GM10847 (cell line): ENCODE results near the gene WDR90.

Experiments used
- POLR2A ChIP-seq: IDR thresholded peaks from 2 replicates; pipeline ENCODE4 v1.6.1; 2011; ENCODE audit not compliant: insufficient read length; ENCODE audit errors: extremely low read depth

The WDR90 gene

GRCh38 chr16:672371-672770, 23.2 kb downstream of the WDR90 start:
- TF ChIP-seq POLR2A = no peak

GRCh38 chr16:672851-673250, 23.7 kb downstream of the WDR90 start:
- no peak for TF ChIP-seq POLR2A

GRCh38 chr16:673399-673991, 24.3 kb downstream of the WDR90 start:
- no peak for TF ChIP-seq POLR2A

GRCh38 chr16:674214-674881, 25.2 kb downstream of the WDR90 start:
- no peak for TF ChIP-seq POLR2A

GRCh38 chr16:674968-675883, 26.1 kb downstream of the WDR90 start, which contains the start of gene RHBDL1:
Gene RHBDL1 (plus strand): TSS chr16:675671. CDS start chr16:675791, 120 bp downstream.
- no peak for TF ChIP-seq POLR2A

GRCh38 chr16:675884-676564, 26.9 kb downstream of the WDR90 start:
- TF ChIP-seq POLR2A = no peak

- no peak for TF ChIP-seq POLR2A
These were observed 27.4 kb downstream of the WDR90 start for GRCh38 chr16:676565-676902.

- TF ChIP-seq POLR2A = no peak
These were observed 27.7 kb downstream of the WDR90 start for GRCh38 chr16:676913-677312.

- no peak for TF ChIP-seq POLR2A
These were observed 28.4 kb downstream of the WDR90 start for GRCh38 chr16:677316-678190.

GRCh38 chr16:678209-678857, 29.2 kb downstream of the WDR90 start:
- no peak for TF ChIP-seq POLR2A

GRCh38 chr16:678858-679813, 30.0 kb downstream of the WDR90 start:
- no peak for TF ChIP-seq POLR2A

GRCh38 chr16:679814-680624, 30.9 kb downstream of the WDR90 start, which contains the start of gene STUB1:
Gene STUB1 (plus strand): TSS chr16:680410. CDS start chr16:680526, 116 bp downstream.
- TF ChIP-seq POLR2A = peak; percentile 87
